ENCODE measurements around the gene COMTD1. TPM values are rescaled to one million over a fixed set of nuclear protein-coding genes. Genes with fewer than 3 reads are reported as not detected.

Gene COMTD1
- total RNA-seq, 3 donors from 2014 or later, result 21.0 to 28.5 (median 21.7) TPM

DNA sequence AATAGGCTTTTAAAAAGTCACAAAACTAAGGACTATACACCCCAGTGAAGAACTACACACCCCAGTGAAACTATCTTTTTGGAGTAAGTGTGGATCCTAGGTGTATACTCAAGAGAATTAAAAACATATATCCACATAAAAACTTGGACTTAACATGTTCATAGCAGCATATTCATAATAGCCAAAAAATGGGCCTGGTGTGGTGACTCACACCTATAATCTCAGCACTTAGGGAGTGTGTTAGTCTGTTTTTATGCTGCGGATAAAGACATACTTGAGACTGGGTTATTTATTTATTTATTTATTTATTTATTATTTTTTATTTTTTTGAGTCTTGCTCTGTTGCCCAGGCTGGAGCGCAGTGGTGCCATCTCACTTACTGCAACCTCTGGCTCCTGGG, 19.0 kb upstream of the COMTD1 start:
- H3K27me3 ChIP-seq, result no peaks in the 10 kb centered on the region
- no peak overlapping the region for H3K4me3 ChIP-seq
- TF ChIP-seq POLR2AphosphoS5 (IDR thresholded peaks at IDR 0.05) (no peak), POLR2A (IDR thresholded peaks at IDR 0.05) (no peak)
- TF ChIP-seq, protein P1, sequence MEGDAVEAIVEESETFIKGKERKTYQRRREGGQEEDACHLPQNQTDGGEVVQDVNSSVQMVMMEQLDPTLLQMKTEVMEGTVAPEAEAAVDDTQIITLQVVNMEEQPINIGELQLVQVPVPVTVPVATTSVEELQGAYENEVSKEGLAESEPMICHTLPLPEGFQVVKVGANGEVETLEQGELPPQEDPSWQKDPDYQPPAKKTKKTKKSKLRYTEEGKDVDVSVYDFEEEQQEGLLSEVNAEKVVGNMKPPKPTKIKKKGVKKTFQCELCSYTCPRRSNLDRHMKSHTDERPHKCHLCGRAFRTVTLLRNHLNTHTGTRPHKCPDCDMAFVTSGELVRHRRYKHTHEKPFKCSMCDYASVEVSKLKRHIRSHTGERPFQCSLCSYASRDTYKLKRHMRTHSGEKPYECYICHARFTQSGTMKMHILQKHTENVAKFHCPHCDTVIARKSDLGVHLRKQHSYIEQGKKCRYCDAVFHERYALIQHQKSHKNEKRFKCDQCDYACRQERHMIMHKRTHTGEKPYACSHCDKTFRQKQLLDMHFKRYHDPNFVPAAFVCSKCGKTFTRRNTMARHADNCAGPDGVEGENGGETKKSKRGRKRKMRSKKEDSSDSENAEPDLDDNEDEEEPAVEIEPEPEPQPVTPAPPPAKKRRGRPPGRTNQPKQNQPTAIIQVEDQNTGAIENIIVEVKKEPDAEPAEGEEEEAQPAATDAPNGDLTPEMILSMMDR (IDR thresholded peaks at IDR 0.05), result no peak
- no peaks in the 10 kb centered on the region for H3K36me3 ChIP-seq
- no peak for DNase-seq (ENCODE audit: low spot score in 2 of 2)
- H3K9me3 ChIP-seq, result peaks cover 3 to 27% of the 10 kb centered on the region in 2 donors
- H3K27ac ChIP-seq, result no peak overlapping the region
- H3K4me1 ChIP-seq, result no peaks in the 10 kb centered on the region
- intact Hi-C loops (cut with DNase I; ENCODE audit: low total_unique reads), result no loop called here

DNA sequence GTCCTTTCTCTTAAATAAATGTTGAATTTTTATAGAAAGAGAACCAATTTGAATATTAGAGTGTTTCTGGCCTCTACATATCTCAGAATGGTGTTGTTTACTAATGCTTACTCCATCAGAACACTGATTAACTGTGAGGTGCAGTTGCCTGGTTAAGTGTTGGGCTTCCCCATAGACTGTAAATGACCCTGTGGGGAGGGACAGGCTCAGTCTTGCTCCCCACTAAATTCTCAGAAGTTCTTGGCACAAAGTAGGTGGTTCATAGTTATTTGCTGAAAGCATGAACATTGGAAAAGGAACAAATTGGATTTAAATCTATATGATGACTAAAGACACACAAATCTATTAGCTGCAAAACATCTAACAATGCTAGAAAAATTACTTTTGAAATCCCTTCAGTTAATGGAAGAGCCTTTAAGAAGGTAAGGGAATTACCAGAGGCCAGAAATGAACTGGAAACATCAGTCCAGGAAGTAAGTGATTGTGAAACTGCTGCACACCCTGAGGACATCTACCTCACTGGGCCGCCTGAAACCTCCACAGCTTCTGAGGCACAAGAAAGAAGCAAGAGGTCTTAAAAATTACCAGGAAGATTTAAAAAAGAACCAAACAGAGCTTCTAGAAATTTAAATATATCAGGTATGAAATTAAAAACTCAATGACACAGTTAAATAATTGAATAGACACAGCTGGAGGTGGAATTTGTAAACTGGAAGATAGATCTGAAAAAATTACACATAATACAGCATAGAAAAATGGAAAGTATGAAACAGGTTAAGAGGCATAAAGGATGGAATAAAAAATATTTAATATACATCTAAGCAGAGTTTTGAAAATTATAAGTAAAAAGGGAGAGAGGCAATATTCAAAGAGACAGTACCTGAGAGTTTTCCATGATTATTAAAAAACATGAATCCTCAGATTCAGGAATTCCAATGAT, 17.8 kb upstream of the COMTD1 start:
- Histone ChIP-seq H3K36me3 (no peaks in the 10 kb centered on the region), H3K4me1 (no peaks in the 10 kb centered on the region), H3K9me3 (peaks cover 3 to 27% of the 10 kb centered on the region in 2 donors), H3K27ac (no peak overlapping the region), H3K27me3 (no peaks in the 10 kb centered on the region), H3K4me3 (no peak overlapping the region)
- no peak for DNase-seq (ENCODE audit: low spot score in 2 of 2)
- intact Hi-C loops (cut with DNase I; ENCODE audit: low total_unique reads), result no loop called here
- TF ChIP-seq POLR2A (IDR thresholded peaks at IDR 0.05), result no peak
- TF ChIP-seq, protein P1 (IDR thresholded peaks at IDR 0.05), result no peak
- TF ChIP-seq POLR2AphosphoS5 (IDR thresholded peaks at IDR 0.05), result no peak

DNA sequence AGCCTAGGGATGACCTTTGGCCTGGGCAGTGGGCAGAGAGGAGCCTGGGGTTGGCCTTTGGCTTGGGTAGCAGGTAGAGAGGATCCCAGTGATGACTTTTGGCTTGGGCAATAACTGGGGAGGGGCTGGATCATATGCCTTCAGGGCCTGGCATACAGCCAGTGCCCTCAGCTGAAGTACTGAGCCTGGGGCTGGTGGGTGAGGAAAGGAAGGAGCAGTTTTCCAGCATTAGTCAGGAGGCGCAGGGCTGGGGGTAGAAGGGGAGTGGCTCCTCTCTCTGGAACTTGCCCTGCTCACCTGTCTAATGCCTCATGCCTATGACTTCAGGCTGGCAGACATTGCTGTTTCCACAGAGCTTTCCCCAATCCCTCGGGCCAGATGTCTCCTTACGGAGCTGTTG, 15.2 kb upstream of the COMTD1 start:
- no peaks in the 10 kb centered on the region for H3K4me1 ChIP-seq

DNA sequence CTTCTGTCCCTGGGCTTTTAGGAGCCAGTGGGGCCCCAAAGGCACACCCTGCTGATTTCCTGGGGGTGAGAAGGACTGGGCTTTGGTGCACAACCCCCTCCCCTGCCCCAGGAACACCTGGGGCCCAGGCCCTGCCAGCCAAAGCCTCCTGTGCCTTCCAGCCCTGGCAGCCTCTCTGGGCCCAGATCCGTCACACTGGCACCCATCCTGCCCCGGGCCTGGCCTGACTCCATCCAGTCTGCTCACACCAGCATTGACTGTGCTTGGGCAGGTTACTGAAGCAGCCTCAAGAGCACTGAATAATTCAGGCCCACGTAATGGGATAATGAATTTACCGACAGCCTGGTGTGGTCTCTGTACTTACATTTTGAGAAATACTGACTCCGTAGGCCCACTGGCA, 12.0 kb upstream of the COMTD1 start:
- no peaks in the 10 kb centered on the region for H3K4me1 ChIP-seq
- no peaks in the 10 kb centered on the region for H3K27me3 ChIP-seq
- no peak for TF ChIP-seq POLR2A (IDR thresholded peaks at IDR 0.05)
- TF ChIP-seq, protein P1 (IDR thresholded peaks at IDR 0.05), result no peak
- TF ChIP-seq POLR2AphosphoS5 (IDR thresholded peaks at IDR 0.05), result no peak
- intact Hi-C loops (cut with DNase I; ENCODE audit: low total_unique reads), result no loop called here
- DNase-seq (ENCODE audit: low spot score in 2 of 2), result no peak
- peaks cover 0 to 4% of the 10 kb centered on the region in 2 donors for H3K9me3 ChIP-seq
- no peak overlapping the region for H3K4me3 ChIP-seq
- H3K36me3 ChIP-seq, result no peaks in the 10 kb centered on the region
- H3K27ac ChIP-seq, result no peak overlapping the region

More for the DNA sequence above, 15.2 kb upstream of the COMTD1 start:
- Histone ChIP-seq H3K27me3 (no peaks in the 10 kb centered on the region), H3K4me3 (no peak overlapping the region), H3K36me3 (no peaks in the 10 kb centered on the region), H3K9me3 (peaks cover 3 to 27% of the 10 kb centered on the region in 2 donors), H3K27ac (no peak overlapping the region)
- DNase-seq (ENCODE audit: low spot score in 2 of 2), result no peak
- intact Hi-C loops (cut with DNase I; ENCODE audit: low total_unique reads), result no loop called here
- TF ChIP-seq POLR2AphosphoS5 (IDR thresholded peaks at IDR 0.05), result no peak
- TF ChIP-seq, protein P1 (IDR thresholded peaks at IDR 0.05), result no peak
- TF ChIP-seq POLR2A (IDR thresholded peaks at IDR 0.05), result no peak

DNA sequence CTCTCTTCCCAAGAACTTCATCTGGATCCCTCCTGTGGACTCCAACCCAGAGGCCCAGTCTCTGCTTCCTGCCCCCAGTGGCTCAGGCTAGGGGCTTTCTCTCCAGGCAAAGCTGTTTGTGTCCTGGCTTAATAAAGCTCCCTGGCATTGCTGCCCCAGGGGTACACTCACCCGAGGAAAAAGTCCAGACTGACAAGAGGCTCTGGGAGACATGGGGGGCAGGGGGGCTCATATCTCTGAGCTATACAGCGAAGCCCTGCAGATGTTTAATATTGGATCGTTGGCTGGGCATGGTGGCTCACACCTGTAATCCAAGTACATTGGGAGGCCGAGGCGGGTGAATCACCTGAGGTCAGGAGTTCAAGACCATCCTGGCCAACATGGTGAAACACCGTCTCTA, 10.7 kb upstream of the COMTD1 start:
- TF ChIP-seq, protein P1 (IDR thresholded peaks at IDR 0.05), result no peak
- TF ChIP-seq POLR2A (IDR thresholded peaks at IDR 0.05), result no peak
- no peak for TF ChIP-seq POLR2AphosphoS5 (IDR thresholded peaks at IDR 0.05)
- Histone ChIP-seq H3K9me3 (no peaks in the 10 kb centered on the region), H3K27ac (no peak overlapping the region), H3K4me1 (no peaks in the 10 kb centered on the region), H3K36me3 (no peaks in the 10 kb centered on the region), H3K27me3 (no peaks in the 10 kb centered on the region), H3K4me3 (no peak overlapping the region)
- intact Hi-C loops (cut with DNase I; ENCODE audit: low total_unique reads), result no loop called here
- DNase-seq (ENCODE audit: low spot score in 2 of 2), result no peak
